ENCODE measurements around the gene TMPRSS3.

GRCh38 chr21:42370894-42371654, 24.8 kb downstream of the TMPRSS3 start:
- TF ChIP-seq CTCF (IDR thresholded peaks at IDR 0.05), result no peak
- TF ChIP-seq EZH2phosphoT487 (IDR thresholded peaks at IDR 0.05), result no peak
- TF ChIP-seq EZH2 (IDR thresholded peaks at IDR 0.05), result no peak

Data from neural progenitor cell (in vitro differentiated cells).